Nucleus accumbens (tissue), 56 donors: ENCODE results near the gene RAB8B.

Source experiments
- DNase-seq, 56 donors: peaks; one replicate each; lab custom pipeline; 2025; lab: John Stamatoyannopoulos, UW

RAB8B gene

GRCh38 chr15:63301088-63301487 is 111.7 kb downstream of the RAB8B start:
- no peak for DNase-seq

GRCh38 chr15:63305260-63305659 is 115.9 kb downstream of the RAB8B start:
- DNase-seq = no peak

GRCh38 chr15:63306492-63307073 is 117.2 kb downstream of the RAB8B start:
- no peak for DNase-seq

GRCh38 chr15:63308491-63308890 is 119.1 kb downstream of the RAB8B start:
- DNase-seq = no peak

GRCh38 chr15:63308947-63309346 is 119.5 kb downstream of the RAB8B start:
- DNase-seq = no peak

- DNase-seq = no peak
Measured at GRCh38 chr15:63310646-63311045, 121.2 kb downstream of the RAB8B start.

GRCh38 chr15:63312286-63312685 is 122.9 kb downstream of the RAB8B start:
- DNase-seq = no peak

GRCh38 chr15:63313825-63314224 is 124.4 kb downstream of the RAB8B start:
- DNase-seq = no peak

- DNase-seq = no peak
Measured at GRCh38 chr15:63314409-63314808, 125.0 kb downstream of the RAB8B start.
